OCI-LY1 (cell line): ENCODE data around the gene ATP7B.

Source experiments
- EZH2 ChIP-seq: fragments of 200-600 bp; sonication (generic), shearing (Covaris generic); IDR thresholded peaks from 2 replicates; pipeline ENCODE4 v1.8.0; 2017; ENCODE audit warnings: borderline replicate concordance, mixed run types, mild to moderate bottlenecking, antibody characterized with exemption, low read length, moderate library complexity, mixed read lengths
- TF ChIP-seq, protein P1 (sequence below): fragments of 200-600 bp; sonication (generic), shearing (Covaris generic); IDR thresholded peaks from 2 replicates; pipeline ENCODE4 v1.5.1; 2017; ENCODE audit warnings: mild to moderate bottlenecking, antibody characterized with exemption, low read length, moderate library complexity, mixed read lengths

DNA sequence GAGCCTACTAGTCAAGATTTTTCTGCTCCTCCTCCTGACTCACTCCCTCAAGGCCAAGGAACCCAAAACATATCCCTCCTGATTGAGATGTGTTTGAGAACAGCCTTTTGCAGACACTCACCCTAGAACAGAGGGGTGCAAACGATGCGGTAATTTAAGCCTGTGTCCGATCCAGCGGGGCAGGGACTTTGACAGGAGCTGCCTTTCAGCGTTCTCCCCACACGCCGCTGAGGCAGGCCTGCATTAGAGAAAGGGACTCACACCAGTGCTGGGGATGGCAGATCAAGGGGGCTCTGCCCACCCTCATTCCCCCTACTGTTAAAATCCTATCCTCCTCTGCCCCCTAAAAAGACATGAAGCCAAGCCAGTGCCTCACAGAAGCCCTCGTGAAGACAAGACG, 79.0 kb downstream of the ATP7B start:
- TF ChIP-seq, protein P1, sequence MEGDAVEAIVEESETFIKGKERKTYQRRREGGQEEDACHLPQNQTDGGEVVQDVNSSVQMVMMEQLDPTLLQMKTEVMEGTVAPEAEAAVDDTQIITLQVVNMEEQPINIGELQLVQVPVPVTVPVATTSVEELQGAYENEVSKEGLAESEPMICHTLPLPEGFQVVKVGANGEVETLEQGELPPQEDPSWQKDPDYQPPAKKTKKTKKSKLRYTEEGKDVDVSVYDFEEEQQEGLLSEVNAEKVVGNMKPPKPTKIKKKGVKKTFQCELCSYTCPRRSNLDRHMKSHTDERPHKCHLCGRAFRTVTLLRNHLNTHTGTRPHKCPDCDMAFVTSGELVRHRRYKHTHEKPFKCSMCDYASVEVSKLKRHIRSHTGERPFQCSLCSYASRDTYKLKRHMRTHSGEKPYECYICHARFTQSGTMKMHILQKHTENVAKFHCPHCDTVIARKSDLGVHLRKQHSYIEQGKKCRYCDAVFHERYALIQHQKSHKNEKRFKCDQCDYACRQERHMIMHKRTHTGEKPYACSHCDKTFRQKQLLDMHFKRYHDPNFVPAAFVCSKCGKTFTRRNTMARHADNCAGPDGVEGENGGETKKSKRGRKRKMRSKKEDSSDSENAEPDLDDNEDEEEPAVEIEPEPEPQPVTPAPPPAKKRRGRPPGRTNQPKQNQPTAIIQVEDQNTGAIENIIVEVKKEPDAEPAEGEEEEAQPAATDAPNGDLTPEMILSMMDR = no peak
- TF ChIP-seq EZH2 = no peak
